K562 treated with DMSO at 1 percent for 12 hours (cell line): Measurements from ENCODE around the gene EFCAB14. TPM values are rescaled to one million over a fixed set of nuclear protein-coding genes. Genes with fewer than 3 reads are reported as not detected.

Source experiments
- total RNA-seq: library from RNA; unstranded; fragments of 300-600 nt; gene quantifications from 2 replicates; pipeline ENCODE4 v1.2.3, GENCODE V29; 2022; ENCODE audit not compliant: insufficient read depth

The EFCAB14 gene
- 8.8 and 44.8 TPM in 2 replicates for total RNA-seq

GRCh38 chr1:46718727-46719622 lies at the start of gene EFCAB14:
Gene EFCAB14, minus strand, starts transcription at chr1:46719114. Its CDS starts 1,027 bp downstream, at chr1:46718087.

GRCh38 chr1:46671554-46671953 lies 47.4 kb downstream of the EFCAB14 start, which contains the start of gene TEX38:
Gene TEX38, plus strand, starts transcription at chr1:46671854. Its CDS starts 81 bp downstream, at chr1:46671935.

GRCh38 chr1:46667782-46668760 lies 50.8 kb downstream of the EFCAB14 start, which contains the start of gene ATPAF1:
Gene ATPAF1, minus strand, starts transcription at chr1:46668364. Its CDS starts 42 bp downstream, at chr1:46668322.

Other genes starting within 250 kb of the EFCAB14 start
- gene DMBX1, start 229.3 kb downstream of the EFCAB14 start, total RNA-seq = 3.5 and 8.0 TPM in 2 replicates
- not detected in 2 replicates for gene KNCN, start 167.5 kb downstream of the EFCAB14 start, total RNA-seq
- gene MKNK1, start 114.8 kb downstream of the EFCAB14 start, total RNA-seq = 34.4 and 66.1 TPM in 2 replicates
- gene MOB3C, start 102.3 kb downstream of the EFCAB14 start, total RNA-seq = 9.5 and 18.0 TPM in 2 replicates
- 23.3 and 37.2 TPM in 2 replicates for gene ATPAF1, start 50.8 kb downstream of the EFCAB14 start, total RNA-seq
- not detected in 2 replicates for gene TEX38, start 47.3 kb downstream of the EFCAB14 start, total RNA-seq
- gene CYP4B1, start 79.9 kb upstream of the EFCAB14 start, total RNA-seq = not detected in 2 replicates
- gene CYP4A11, start 222.4 kb upstream of the EFCAB14 start, total RNA-seq = not detected in 2 replicates